Spleen (tissue), 11 donors: ENCODE data around the gene DTX4. TPM values are rescaled to one million over a fixed set of nuclear protein-coding genes. Genes with fewer than 3 reads are reported as not detected.
A peak's percentile ranks its signal among the peaks of the same experiment; 100 is the strongest.

Experiments used
- DNase-seq: peaks from one replicate; pipeline ENCODE4 v3.0.0-alpha.2; 2020
- H3K27ac ChIP-seq, 8 donors: fragments of 200-600 bp; sonication (generic) in 7 of 8; 1 replicate in 4 of 8; 2 replicates in 4 of 8; pipeline versions ENCODE4 v1.5.0 to v1.8.0; 2016 to 2021; ENCODE audit warnings: inconsistent platforms in 4 of 8, mild to moderate bottlenecking in 4 of 8, moderate library complexity in 1 of 8
- H3K27me3 ChIP-seq, 7 donors: fragments of 200-600 bp; sonication (generic) in 6 of 7; replicated peaks in 1 of 7; 1 replicate in 4 of 7; 2 replicates in 3 of 7; pipeline versions ENCODE4 v1.5.0 to v1.8.0; 2016 to 2021; ENCODE audit warnings: inconsistent platforms in 3 of 7, mild to moderate bottlenecking in 1 of 7
- H3K36me3 ChIP-seq, 6 donors: fragments of 200-600 bp; sonication (generic) in 5 of 6; 1 replicate in 4 of 6; 2 replicates in 2 of 6; pipeline versions ENCODE4 v1.5.0 to v1.8.0; 2016 to 2021; ENCODE audit warnings: inconsistent platforms in 2 of 6
- H3K4me1 ChIP-seq, 6 donors: fragments of 200-600 bp; sonication (generic) in 5 of 6; 1 replicate in 3 of 6; 2 replicates in 3 of 6; pipeline versions ENCODE4 v1.5.0 to v1.8.0; 2016 to 2021; ENCODE audit warnings: inconsistent platforms in 3 of 6
- H3K4me3 ChIP-seq, 8 donors: fragments of 200-600 bp; sonication (generic) in 7 of 8; 1 replicate in 4 of 8; 2 replicates in 4 of 8; pipeline versions ENCODE4 v1.5.0 to v1.8.0; 2016 to 2021; ENCODE audit warnings: inconsistent platforms in 4 of 8, mild to moderate bottlenecking in 4 of 8, moderate library complexity in 2 of 8
- H3K9me3 ChIP-seq, 8 donors: fragments of 200-600 bp; sonication (generic) in 7 of 8; 1 replicate in 4 of 8; 2 replicates in 4 of 8; pipeline versions ENCODE4 v1.5.0 to v1.8.0; 2016 to 2021; ENCODE audit warnings: inconsistent platforms in 4 of 8
- CTCF ChIP-seq, 11 experiments: fragments of 200-600 bp in 7 of 11; fragments of 450-650 bp in 4 of 11; sonication (generic) in 4 of 11; IDR thresholded peaks in 8 of 11; conservative IDR thresholded peaks in 3 of 11; 1 replicate in 7 of 11; 2 replicates in 4 of 11; pipeline versions ENCODE4 v1.4.0 to v1.8.0; 2016 to 2021; ENCODE audit warnings: antibody characterized with exemption in 11 of 11, inconsistent platforms in 4 of 11, mild to moderate bottlenecking in 1 of 11
- POLR2A ChIP-seq, 3 donors: fragments of 450-650 bp; IDR thresholded peaks; one replicate each; pipeline ENCODE4 v1.5.1; 2017; ENCODE audit warnings: antibody characterized with exemption in 3 of 3, mild to moderate bottlenecking in 1 of 3
- POLR2AphosphoS5 ChIP-seq, 3 donors: sonication (generic); formaldehyde crosslinking; IDR thresholded peaks; one replicate each; pipeline ENCODE4 v1.5.1; 2017; ENCODE audit warnings: antibody characterized with exemption in 3 of 3
- WGBS, 5 donors: extraction: QIAGEN DNeasy Blood & Tissue Kit in 3 of 5; methylation state at CpG; one replicate each; pipeline versions ENCODE4 v1.1.5 to v1.1.7; 2013 to 2018; 5-methylcytosine and 5-hydroxymethylcytosine counted together
- intact Hi-C: fragments of 100-400 bp; cut with DNase I; formaldehyde crosslinking; loops from one replicate; pipeline ENCODE4 v1.15.0; 2023; ENCODE audit warnings: low total_unique reads
- polyA plus RNA-seq, 3 donors: library from polyadenylated mRNA; stranded (reverse); fragments of 200-250 nt; gene quantifications; one replicate each; pipeline ENCODE4 v1.2.1, GENCODE V29; 2013
- total RNA-seq, 7 donors: library from RNA; depleted of rRNA in 3 of 7; stranded (reverse); fragments of >200 nt in 3 of 7; fragmentation: NEBNext Ultra II Directional in 4 of 7; extraction: Animal tissue kit (Norgen Biotek cat#: 25700) in 4 of 7; gene quantifications; one replicate each; pipeline versions ENCODE4 v1.1.0 to v1.2.1, GENCODE V29; 2016 to 2021
- donor health status: healthy with polysubstance abuse.
- donor health status: DM: no; HTN: no; CAD: no; lungs with moderate emphysema.
- donor health status: DM: no; HTN: no; CAD: no.
- donor health status: Bipolar disorder and iron deficiency.
- donor health status: healthy.
- donor health status: DM: no; HTN: no; CAD: no.
- donor health status: DM: yes; HTN: yes; CAD: no.

DTX4 gene
- total and polyA plus RNA-seq, 10 donors, result 3.9 to 19.1 (median 9.6) TPM

GRCh38 chr11:59212222-59212621 lies 40.3 kb downstream of the DTX4 start:
- intact Hi-C loops, result no loop called here
- peak overlapping the region; percentile 32 to 69 (median 50) for H3K4me3 ChIP-seq
- DNase-seq, result no peak
- H3K4me1 ChIP-seq, result peaks cover 14 to 90% (median 45%) of the 10 kb centered on the region in 6 donors
- H3K9me3 ChIP-seq, result no peaks in the 10 kb centered on the region
- peaks cover 0 to 3% (median 0%) of the 10 kb centered on the region in 6 donors for H3K36me3 ChIP-seq
- H3K27me3 ChIP-seq, result no peaks in the 10 kb centered on the region
- no peak for TF ChIP-seq POLR2A (IDR thresholded peaks at IDR 0.05)
- TF ChIP-seq CTCF (IDR thresholded peaks at IDR 0.05 in 8 of 11, conservative IDR thresholded peaks at IDR 0.05 in 3 of 11), result no peak
- no peak for TF ChIP-seq POLR2AphosphoS5 (IDR thresholded peaks at IDR 0.05)
- H3K27ac ChIP-seq, result peak overlapping the region; percentile 51 to 92 (median 86)
- 63 to 80% (median 69%) methylated on average over 4 to 7 of the region's 7 CpGs for WGBS, 5 donors

- peak; percentile 82 for DNase-seq
- H3K27me3 ChIP-seq, result no peaks in the 10 kb centered on the region
- peak within 1 kb of the TSS; percentile 51 to 92 (median 86) for H3K27ac ChIP-seq
- no peaks in the 10 kb centered on the region for H3K9me3 ChIP-seq
- intact Hi-C loops, result no loop called here
- TF ChIP-seq POLR2AphosphoS5 (IDR thresholded peaks at IDR 0.05), result peak in 2 of 3 donors; percentile 81 to 85
- no peak for TF ChIP-seq CTCF (IDR thresholded peaks at IDR 0.05 in 8 of 11, conservative IDR thresholded peaks at IDR 0.05 in 3 of 11)
- TF ChIP-seq POLR2A (IDR thresholded peaks at IDR 0.05), result peak in 2 of 3 donors; percentile 27 to 57
- WGBS, 5 donors, result 59 to 61% (median 61%) methylated on average over 10 of the region's 10 CpGs
- H3K4me3 ChIP-seq, result peak within 1 kb of the TSS; percentile 32 to 69 (median 50)
- peaks cover 12 to 90% (median 41%) of the 10 kb centered on the region in 6 donors for H3K4me1 ChIP-seq
- H3K36me3 ChIP-seq, result no peaks in the 10 kb centered on the region
Observed at GRCh38 chr11:59212744-59213631, 41.1 kb downstream of the DTX4 start, which contains the start of gene MPEG1. TSS of gene MPEG1 (minus strand) at chr11:59212927. CDS start at chr11:59212865, 62 bp downstream.

- no peak for TF ChIP-seq POLR2A (IDR thresholded peaks at IDR 0.05)
- no peak for TF ChIP-seq CTCF (IDR thresholded peaks at IDR 0.05 in 8 of 11, conservative IDR thresholded peaks at IDR 0.05 in 3 of 11)
- TF ChIP-seq POLR2AphosphoS5 (IDR thresholded peaks at IDR 0.05), result no peak
- no peaks in the 10 kb centered on the region for H3K27me3 ChIP-seq
- H3K27ac ChIP-seq, result peak overlapping the region in 4 of 8 donors; percentile 88 to 92 (median 88)
- WGBS, 5 donors, result 87 to 98% (median 92%) methylated on average over 2 of the region's 2 CpGs
- intact Hi-C loops, result no loop called here
- no peak for DNase-seq
- peaks cover 7 to 90% (median 36%) of the 10 kb centered on the region in 6 donors for H3K4me1 ChIP-seq
- no peak overlapping the region for H3K4me3 ChIP-seq
- no peaks in the 10 kb centered on the region for H3K36me3 ChIP-seq
- H3K9me3 ChIP-seq, result no peaks in the 10 kb centered on the region
Observed at GRCh38 chr11:59214141-59214893, 42.4 kb downstream of the DTX4 start.
